Liver (tissue), 9 donors: ENCODE data around the gene DCC. TPM values are rescaled to one million over a fixed set of nuclear protein-coding genes. Genes with fewer than 3 reads are reported as not detected.

Experiments
- DNase-seq: peaks from one replicate; pipeline ENCODE4 v3.0.0-alpha.2; 2017; ENCODE audit warnings: low spot score
- H3K27ac ChIP-seq, 2 donors: one replicate each; pipeline ENCODE4 v1.7.0; 2013; ENCODE audit warnings: inconsistent platforms in 2 of 2, low read length in 2 of 2, control low read depth in 1 of 2, low read depth in 1 of 2, mild to moderate bottlenecking in 1 of 2
- H3K27me3 ChIP-seq, 4 donors: one replicate each; pipeline versions ENCODE4 v1.6.1 to v1.7.0; 2013; ENCODE audit warnings: low read length in 3 of 4, inconsistent platforms in 1 of 4, mild to moderate bottlenecking in 1 of 4, moderate library complexity in 1 of 4; ENCODE audit not compliant: control insufficient read depth in 4 of 4, insufficient read depth in 4 of 4
- H3K36me3 ChIP-seq, 4 donors: one replicate each; pipeline versions ENCODE4 v1.6.1 to v1.7.0; 2013; ENCODE audit warnings: low read length in 3 of 4, mild to moderate bottlenecking in 3 of 4, low read depth in 1 of 4, moderate library complexity in 1 of 4; ENCODE audit not compliant: control insufficient read depth in 4 of 4, insufficient read depth in 3 of 4
- H3K4me1 ChIP-seq, 4 donors: one replicate each; pipeline versions ENCODE4 v1.6.1 to v1.7.0; 2013; ENCODE audit warnings: low read length in 3 of 4, mild to moderate bottlenecking in 3 of 4, moderate library complexity in 1 of 4; ENCODE audit not compliant: control insufficient read depth in 4 of 4, insufficient read depth in 4 of 4
- H3K4me3 ChIP-seq, 3 donors: one replicate each; pipeline versions ENCODE4 v1.6.1 to v1.7.0; 2013; ENCODE audit warnings: low read length in 3 of 3, control low read depth in 1 of 3, low read depth in 1 of 3, mild to moderate bottlenecking in 1 of 3
- H3K9ac ChIP-seq, 2 donors: one replicate each; pipeline ENCODE4 v1.7.0; 2013; ENCODE audit warnings: low read length in 2 of 2, mild to moderate bottlenecking in 2 of 2, moderate library complexity in 2 of 2, control low read depth in 1 of 2, low read depth in 1 of 2
- H3K9me3 ChIP-seq, 4 donors: one replicate each; pipeline versions ENCODE4 v1.6.1 to v1.7.0; 2013; ENCODE audit warnings: low read length in 3 of 4; ENCODE audit not compliant: control insufficient read depth in 4 of 4
- EGR1 ChIP-seq, 2 donors: IDR thresholded peaks; 2 replicates each; pipeline ENCODE4 v1.6.1; 2016 to 2018; ENCODE audit warnings: antibody characterized with exemption in 2 of 2, low read depth in 2 of 2
- FOXA2 ChIP-seq: IDR thresholded peaks from 2 replicates; pipeline ENCODE4 v1.6.1; 2016; ENCODE audit warnings: antibody characterized with exemption
- GABPA ChIP-seq, 2 donors: IDR thresholded peaks in 1 of 2; conservative IDR thresholded peaks in 1 of 2; 2 replicates each; pipeline ENCODE4 v1.6.1; 2016; ENCODE audit warnings: antibody characterized with exemption in 2 of 2, mild to moderate bottlenecking in 1 of 2, moderate library complexity in 1 of 2
- HNF4G ChIP-seq: IDR thresholded peaks from 2 replicates; pipeline ENCODE4 v1.6.1; 2016; ENCODE audit warnings: antibody characterized with exemption
- NR2F2 ChIP-seq: IDR thresholded peaks from 2 replicates; pipeline ENCODE4 v1.6.1; 2016; ENCODE audit warnings: antibody characterized with exemption
- RAD21 ChIP-seq, 2 donors: IDR thresholded peaks; 2 replicates each; pipeline ENCODE4 v1.6.1; 2016; ENCODE audit warnings: antibody characterized with exemption in 2 of 2, mild to moderate bottlenecking in 2 of 2
- SP1 ChIP-seq: IDR thresholded peaks from 2 replicates; pipeline ENCODE4 v1.6.1; 2018; ENCODE audit warnings: antibody characterized with exemption, mild to moderate bottlenecking
- TAF1 ChIP-seq: conservative IDR thresholded peaks from 2 replicates; pipeline ENCODE4 v1.6.1; 2016; ENCODE audit warnings: antibody characterized with exemption, mild to moderate bottlenecking
- WGBS: extraction: QIAGEN DNeasy Blood & Tissue Kit; methylation state at CpG from one replicate; pipeline ENCODE4 v1.1.7; 2013; 5-methylcytosine and 5-hydroxymethylcytosine counted together
- polyA plus RNA-seq, 2 donors: library from polyadenylated mRNA; stranded (reverse) in 1 of 2; unstranded in 1 of 2; fragments of 200-250 nt in 1 of 2; fragments of >200 nt in 1 of 2; fragmentation: Nextera tagmentation in 1 of 2; extraction: Ambion mirVana in 1 of 2; gene quantifications; one replicate each; pipeline versions ENCODE4 v1.2.1 to v1.2.3, GENCODE V29; 2013 to 2015
- total RNA-seq, 2 donors: library from RNA; depleted of rRNA; stranded (reverse); fragments of >200 nt; gene quantifications; one replicate each; pipeline ENCODE4 v1.2.3, GENCODE V29; 2014
- TF ChIP-seq, protein P1 (sequence below): fragments of 150-350 bp; IDR thresholded peaks from 2 replicates; pipeline ENCODE4 v1.5.1; 2017; ENCODE audit warnings: improper control_type of control experiment, low read depth, low read length; ENCODE audit not compliant: missing input control
- TF ChIP-seq, protein P2 (sequence below): IDR thresholded peaks from 2 replicates; pipeline ENCODE4 v1.6.1; 2016; ENCODE audit warnings: antibody characterized with exemption
- TF ChIP-seq, protein P3 (sequence below): IDR thresholded peaks from 2 replicates; pipeline ENCODE4 v1.6.1; 2016; ENCODE audit warnings: antibody characterized with exemption
- TF ChIP-seq, protein P4 (sequence below): IDR thresholded peaks from 2 replicates; pipeline ENCODE4 v1.6.1; 2016; ENCODE audit warnings: antibody characterized with exemption, mild to moderate bottlenecking
- donor health status: healthy.
- donor health status: healthy.
- donor health status: healthy.
- donor health status: healthy.
- donor health status: healthy.

The DCC gene
- total and polyA plus RNA-seq, 4 donors, result under 0.01 to 0.03 TPM; not detected in 2

DNA sequence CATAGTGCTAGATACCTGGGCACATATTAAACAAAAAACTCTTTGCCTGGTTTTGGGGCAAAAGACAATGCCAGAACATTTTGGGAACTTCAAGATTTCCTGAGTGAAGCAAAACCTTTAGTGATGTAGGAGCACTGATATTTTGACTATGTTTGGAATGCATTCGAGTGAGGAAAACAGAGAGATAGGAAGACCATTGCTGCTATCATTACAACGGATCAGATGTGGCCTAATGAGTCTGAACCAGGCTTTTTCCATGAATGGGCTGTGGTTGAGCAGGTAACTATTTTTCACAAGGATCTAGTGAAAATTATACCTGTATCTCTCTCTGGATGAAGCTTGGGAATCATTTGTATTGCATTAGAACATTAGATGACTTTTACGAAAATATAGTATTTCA, 562.2 kb downstream of the DCC start:
- H3K4me3 ChIP-seq, result no peak overlapping the region
- TF ChIP-seq, protein P1, sequence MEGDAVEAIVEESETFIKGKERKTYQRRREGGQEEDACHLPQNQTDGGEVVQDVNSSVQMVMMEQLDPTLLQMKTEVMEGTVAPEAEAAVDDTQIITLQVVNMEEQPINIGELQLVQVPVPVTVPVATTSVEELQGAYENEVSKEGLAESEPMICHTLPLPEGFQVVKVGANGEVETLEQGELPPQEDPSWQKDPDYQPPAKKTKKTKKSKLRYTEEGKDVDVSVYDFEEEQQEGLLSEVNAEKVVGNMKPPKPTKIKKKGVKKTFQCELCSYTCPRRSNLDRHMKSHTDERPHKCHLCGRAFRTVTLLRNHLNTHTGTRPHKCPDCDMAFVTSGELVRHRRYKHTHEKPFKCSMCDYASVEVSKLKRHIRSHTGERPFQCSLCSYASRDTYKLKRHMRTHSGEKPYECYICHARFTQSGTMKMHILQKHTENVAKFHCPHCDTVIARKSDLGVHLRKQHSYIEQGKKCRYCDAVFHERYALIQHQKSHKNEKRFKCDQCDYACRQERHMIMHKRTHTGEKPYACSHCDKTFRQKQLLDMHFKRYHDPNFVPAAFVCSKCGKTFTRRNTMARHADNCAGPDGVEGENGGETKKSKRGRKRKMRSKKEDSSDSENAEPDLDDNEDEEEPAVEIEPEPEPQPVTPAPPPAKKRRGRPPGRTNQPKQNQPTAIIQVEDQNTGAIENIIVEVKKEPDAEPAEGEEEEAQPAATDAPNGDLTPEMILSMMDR, result no peak
- TF ChIP-seq, protein P2, sequence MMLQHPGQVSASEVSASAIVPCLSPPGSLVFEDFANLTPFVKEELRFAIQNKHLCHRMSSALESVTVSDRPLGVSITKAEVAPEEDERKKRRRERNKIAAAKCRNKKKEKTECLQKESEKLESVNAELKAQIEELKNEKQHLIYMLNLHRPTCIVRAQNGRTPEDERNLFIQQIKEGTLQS, result no peak
- TF ChIP-seq NR2F2, result no peak
- TF ChIP-seq, protein P3, sequence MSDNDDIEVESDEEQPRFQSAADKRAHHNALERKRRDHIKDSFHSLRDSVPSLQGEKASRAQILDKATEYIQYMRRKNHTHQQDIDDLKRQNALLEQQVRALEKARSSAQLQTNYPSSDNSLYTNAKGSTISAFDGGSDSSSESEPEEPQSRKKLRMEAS, result no peak
- peaks cover 0 to 3% (median 0%) of the 10 kb centered on the region in 4 donors for H3K27me3 ChIP-seq
- no peaks in the 10 kb centered on the region for H3K9me3 ChIP-seq
- no peak overlapping the region for H3K27ac ChIP-seq
- no peak for DNase-seq
- 68% methylated on average over 3 of the region's 3 CpGs for WGBS
- H3K9ac ChIP-seq, result no peak overlapping the region
- no peaks in the 10 kb centered on the region for H3K36me3 ChIP-seq
- H3K4me1 ChIP-seq, result no peaks in the 10 kb centered on the region

DNA sequence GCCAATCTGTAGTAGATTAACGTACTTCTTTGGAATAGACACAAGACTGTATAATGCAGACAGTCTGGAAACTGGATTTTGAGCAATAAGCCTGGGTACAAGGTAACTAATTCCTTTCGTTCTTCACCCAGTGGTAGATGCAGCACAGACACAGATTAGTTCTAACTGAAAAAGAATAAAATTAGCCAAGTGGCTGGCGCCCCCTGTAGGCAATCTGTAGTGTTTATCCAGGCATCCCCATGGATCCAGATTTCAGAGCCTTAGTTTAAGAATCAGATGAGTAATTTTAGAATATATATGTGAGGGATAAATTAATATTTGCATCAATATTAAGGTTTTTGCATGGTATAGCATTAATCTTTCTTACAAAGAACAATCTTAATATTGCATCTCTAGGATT, 563.9 kb downstream of the DCC start:
- no peak overlapping the region for H3K9ac ChIP-seq
- no peaks in the 10 kb centered on the region for H3K4me1 ChIP-seq
- no peak overlapping the region for H3K4me3 ChIP-seq
- no peak overlapping the region for H3K27ac ChIP-seq
- 11% methylated on average over 3 of the region's 3 CpGs for WGBS
- DNase-seq, result no peak
- H3K9me3 ChIP-seq, result no peaks in the 10 kb centered on the region
- peaks cover 0 to 3% (median 0%) of the 10 kb centered on the region in 4 donors for H3K27me3 ChIP-seq
- H3K36me3 ChIP-seq, result no peaks in the 10 kb centered on the region
- TF ChIP-seq FOXA2 (no peak), EGR1 (IDR thresholded peaks at IDR 0.05; ENCODE audit: low read depth in 2 of 2) (no peak), HNF4G (no peak), NR2F2 (no peak), RAD21 (IDR thresholded peaks at IDR 0.05) (peak; percentile 43 to 50), TAF1 (no peak), SP1 (no peak), GABPA (IDR thresholded peaks at IDR 0.05 in 1 of 2, conservative IDR thresholded peaks at IDR 0.05 in 1 of 2) (no peak)
- TF ChIP-seq, protein P1, result peak; percentile 18
- TF ChIP-seq, protein P4, sequence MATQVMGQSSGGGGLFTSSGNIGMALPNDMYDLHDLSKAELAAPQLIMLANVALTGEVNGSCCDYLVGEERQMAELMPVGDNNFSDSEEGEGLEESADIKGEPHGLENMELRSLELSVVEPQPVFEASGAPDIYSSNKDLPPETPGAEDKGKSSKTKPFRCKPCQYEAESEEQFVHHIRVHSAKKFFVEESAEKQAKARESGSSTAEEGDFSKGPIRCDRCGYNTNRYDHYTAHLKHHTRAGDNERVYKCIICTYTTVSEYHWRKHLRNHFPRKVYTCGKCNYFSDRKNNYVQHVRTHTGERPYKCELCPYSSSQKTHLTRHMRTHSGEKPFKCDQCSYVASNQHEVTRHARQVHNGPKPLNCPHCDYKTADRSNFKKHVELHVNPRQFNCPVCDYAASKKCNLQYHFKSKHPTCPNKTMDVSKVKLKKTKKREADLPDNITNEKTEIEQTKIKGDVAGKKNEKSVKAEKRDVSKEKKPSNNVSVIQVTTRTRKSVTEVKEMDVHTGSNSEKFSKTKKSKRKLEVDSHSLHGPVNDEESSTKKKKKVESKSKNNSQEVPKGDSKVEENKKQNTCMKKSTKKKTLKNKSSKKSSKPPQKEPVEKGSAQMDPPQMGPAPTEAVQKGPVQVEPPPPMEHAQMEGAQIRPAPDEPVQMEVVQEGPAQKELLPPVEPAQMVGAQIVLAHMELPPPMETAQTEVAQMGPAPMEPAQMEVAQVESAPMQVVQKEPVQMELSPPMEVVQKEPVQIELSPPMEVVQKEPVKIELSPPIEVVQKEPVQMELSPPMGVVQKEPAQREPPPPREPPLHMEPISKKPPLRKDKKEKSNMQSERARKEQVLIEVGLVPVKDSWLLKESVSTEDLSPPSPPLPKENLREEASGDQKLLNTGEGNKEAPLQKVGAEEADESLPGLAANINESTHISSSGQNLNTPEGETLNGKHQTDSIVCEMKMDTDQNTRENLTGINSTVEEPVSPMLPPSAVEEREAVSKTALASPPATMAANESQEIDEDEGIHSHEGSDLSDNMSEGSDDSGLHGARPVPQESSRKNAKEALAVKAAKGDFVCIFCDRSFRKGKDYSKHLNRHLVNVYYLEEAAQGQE, result no peak
